GM23338 (cell line): ENCODE data around the gene CDKAL1. TPM values are rescaled to one million over a fixed set of nuclear protein-coding genes. Genes with fewer than 3 reads are reported as not detected.

Source experiments
- ATAC-seq: fragments of 200-7000 bp; cut with Tn5 transposase; 3 replicates; pipeline ENCODE4 v1.9.1; 2020
- DNase-seq: peaks from one replicate; pipeline ENCODE4 v3.0.0-alpha.2; 2015; ENCODE audit warnings: low spot score
- H2AFZ ChIP-seq: fragments of 200-600 bp; sonication (generic); 2 replicates; pipeline ENCODE4 v1.8.0; 2016; ENCODE audit warnings: antibody characterized with exemption, mild to moderate bottlenecking, moderate library complexity
- H3F3A ChIP-seq: fragments of 200-600 bp; sonication (generic); replicated peaks from 2 replicates; pipeline ENCODE4 v1.8.0; 2017; ENCODE audit warnings: antibody characterized with exemption, mixed run types, low read depth
- H3K27ac ChIP-seq: fragments of 200-600 bp; sonication (generic); 2 replicates; pipeline ENCODE4 v1.6.1; 2016; ENCODE audit warnings: low read depth
- H3K27me3 ChIP-seq: fragments of 200-600 bp; sonication (generic); 2 replicates; pipeline ENCODE4 v1.8.0; 2016; ENCODE audit warnings: mild to moderate bottlenecking, mixed run types, moderate library complexity; ENCODE audit not compliant: insufficient read depth
- H3K36me3 ChIP-seq: fragments of 200-600 bp; sonication (generic); 2 replicates; pipeline ENCODE4 v1.8.0; 2016; ENCODE audit warnings: mild to moderate bottlenecking; ENCODE audit not compliant: insufficient read depth
- H3K4me1 ChIP-seq: fragments of 200-600 bp; sonication (generic); 2 replicates; pipeline ENCODE4 v1.8.0; 2016; ENCODE audit warnings: mild to moderate bottlenecking, moderate library complexity; ENCODE audit not compliant: insufficient read depth
- H3K4me2 ChIP-seq: fragments of 200-600 bp; sonication (generic); 2 replicates; pipeline ENCODE4 v1.7.1; 2017; ENCODE audit warnings: mixed run types
- H3K4me3 ChIP-seq: fragments of 200-600 bp; sonication (generic); 2 replicates; pipeline ENCODE4 v1.6.1; 2016; ENCODE audit warnings: mixed run types
- H3K79me2 ChIP-seq: fragments of 200-600 bp; sonication (generic); replicated peaks from 2 replicates; pipeline ENCODE4 v1.8.0; 2017; ENCODE audit warnings: mild to moderate bottlenecking; ENCODE audit not compliant: insufficient read depth
- H3K9me2 ChIP-seq: fragments of 200-600 bp; sonication (generic); 2 replicates; pipeline ENCODE4 v1.8.0; 2017; ENCODE audit not compliant: insufficient read depth
- H4K20me1 ChIP-seq: fragments of 200-600 bp; sonication (generic); replicated peaks from 2 replicates; pipeline ENCODE4 v1.8.0; 2017; ENCODE audit warnings: mild to moderate bottlenecking; ENCODE audit not compliant: insufficient read depth
- H3K27ac Mint-ChIP-seq: 2 replicates; pipeline ENCODE4 v1.8.0; 2020; ENCODE audit warnings: inconsistent platforms, mild to moderate bottlenecking, moderate library complexity, mixed read lengths
- H3K27me3 Mint-ChIP-seq: 3 replicates; pipeline ENCODE4 v1.8.0; 2022; ENCODE audit warnings: low read depth, mild to moderate bottlenecking, moderate library complexity, mixed read lengths, inconsistent platforms; ENCODE audit not compliant: insufficient read depth, poor library complexity
- H3K36me3 Mint-ChIP-seq: 3 replicates; pipeline ENCODE4 v1.8.0; 2021; ENCODE audit warnings: low read depth, mild to moderate bottlenecking, inconsistent platforms, moderate library complexity, mixed read lengths
- H3K4me1 Mint-ChIP-seq: 3 replicates; pipeline ENCODE4 v1.8.0; 2020; ENCODE audit warnings: mild to moderate bottlenecking, inconsistent platforms, mixed read lengths
- H3K4me3 Mint-ChIP-seq: 3 replicates; pipeline ENCODE4 v1.8.0; 2021; ENCODE audit warnings: moderate library complexity, mild to moderate bottlenecking, inconsistent platforms, mixed read lengths
- H3K9me3 Mint-ChIP-seq: 3 replicates; pipeline ENCODE4 v1.8.0; 2020; ENCODE audit warnings: moderate library complexity, mild to moderate bottlenecking, inconsistent platforms, mixed read lengths
- CREB1 ChIP-seq: fragments of 250-450 bp; sonication (Bioruptor Pico); IDR thresholded peaks from 2 replicates; pipeline ENCODE4 v1.5.0; 2020; ENCODE audit warnings: low read depth, mild to moderate bottlenecking, moderate library complexity
- CTCF ChIP-seq, 2 experiments: fragments of 200-600 bp in 1 of 2; sonication (generic) in 1 of 2; conservative IDR thresholded peaks; 2 replicates each; pipeline versions ENCODE4 v1.5.1 to v1.6.1; 2016 to 2017; ENCODE audit warnings: antibody characterized with exemption in 2 of 2, low read depth in 2 of 2, mild to moderate bottlenecking in 2 of 2, moderate library complexity in 1 of 2
- EZH2 ChIP-seq: fragments of 200-600 bp; sonication (generic); IDR thresholded peaks from one replicate; pipeline ENCODE4 v1.8.0; 2017; ENCODE audit warnings: antibody characterized with exemption, mild to moderate bottlenecking, low read depth; ENCODE audit not compliant: unreplicated experiment
- EZH2phosphoT487 ChIP-seq: fragments of 200-600 bp; sonication (generic); IDR thresholded peaks from one replicate; pipeline ENCODE4 v1.8.1; 2018; ENCODE audit warnings: antibody characterized with exemption; ENCODE audit not compliant: unreplicated experiment
- JUNB ChIP-seq: IDR thresholded peaks from one replicate; pipeline ENCODE4 v1.6.1; 2016; ENCODE audit warnings: antibody characterized with exemption; ENCODE audit not compliant: unreplicated experiment
- NANOG ChIP-seq: IDR thresholded peaks from 2 replicates; pipeline ENCODE4 v1.6.1; 2016; ENCODE audit warnings: antibody characterized with exemption, borderline replicate concordance
- POLR2AphosphoS5 ChIP-seq: IDR thresholded peaks from 2 replicates; pipeline ENCODE4 v1.6.1; 2016; ENCODE audit warnings: antibody characterized with exemption, low read depth
- STAT1 ChIP-seq: IDR thresholded peaks from one replicate; pipeline ENCODE4 v1.6.1; 2016; ENCODE audit warnings: antibody characterized with exemption; ENCODE audit not compliant: unreplicated experiment
- ZNF114 ChIP-seq: fragments of 250-450 bp; sonication (Bioruptor Pico); IDR thresholded peaks from 2 replicates; pipeline ENCODE4 v1.5.0; 2020; ENCODE audit warnings: mild to moderate bottlenecking, moderate library complexity
- ZNF331 ChIP-seq: fragments of 250-450 bp; sonication (Bioruptor Pico); IDR thresholded peaks from 2 replicates; pipeline ENCODE4 v1.5.0; 2020; ENCODE audit warnings: low read depth, mild to moderate bottlenecking, moderate library complexity
- ZNF462 ChIP-seq: fragments of 250-450 bp; sonication (Bioruptor Pico); IDR thresholded peaks from 2 replicates; pipeline ENCODE4 v1.5.0; 2020; ENCODE audit warnings: mild to moderate bottlenecking, moderate library complexity
- polyA plus RNA-seq: library from polyadenylated mRNA; unstranded; fragments of >200 nt; fragmentation: Nextera tagmentation; extraction: Ambion mirVana; gene quantifications from 2 replicates; pipeline ENCODE4 v1.2.1, GENCODE V29; 2016
- total RNA-seq: library from RNA; depleted of rRNA; stranded (reverse); fragments of >200 nt; shearing (Covaris generic); gene quantifications from 2 replicates; pipeline ENCODE4 v1.2.3, GENCODE V29; 2014
- TF ChIP-seq, protein P1 (sequence below): IDR thresholded peaks from one replicate; pipeline ENCODE4 v1.6.1; 2018; ENCODE audit warnings: antibody characterized with exemption; ENCODE audit not compliant: unreplicated experiment
- TF ChIP-seq, protein P2 (sequence below): IDR thresholded peaks from 2 replicates; pipeline ENCODE4 v1.6.1; 2016; ENCODE audit warnings: antibody characterized with exemption

The CDKAL1 gene
- total and polyA plus RNA-seq, 2 experiments from 2014 or later = 17.8 to 35.0 TPM

- Histone ChIP-seq H4K20me1 (no peaks in the 10 kb centered on the region), H3K4me1 (no peaks in the 10 kb centered on the region), H3K4me2 (no peak overlapping the region), H3K4me3 (no peak overlapping the region), H3K79me2 (no peaks in the 10 kb centered on the region), H3K36me3 (no peaks in the 10 kb centered on the region), H3K27me3 (no peaks in the 10 kb centered on the region), H3K27ac (no peak overlapping the region), H3F3A (no peaks in the 10 kb centered on the region), H2AFZ (no peak overlapping the region), H3K9me2 (peaks cover 9% of the 10 kb centered on the region; the same call in 1 of the 2 replicates)
- TF ChIP-seq ZNF114 (CRISPR knock-in tag) (no peak), EZH2phosphoT487 (no peak), ZNF462 (CRISPR knock-in tag) (no peak), ZNF331 (no peak), STAT1 (no peak), EZH2 (no peak), CREB1 (CRISPR knock-in tag) (no peak), CTCF (conservative IDR thresholded peaks at IDR 0.05; ENCODE audit: low read depth in 2 of 2) (no peak), NANOG (no peak), JUNB (no peak), POLR2AphosphoS5 (no peak)
- TF ChIP-seq, protein P1, sequence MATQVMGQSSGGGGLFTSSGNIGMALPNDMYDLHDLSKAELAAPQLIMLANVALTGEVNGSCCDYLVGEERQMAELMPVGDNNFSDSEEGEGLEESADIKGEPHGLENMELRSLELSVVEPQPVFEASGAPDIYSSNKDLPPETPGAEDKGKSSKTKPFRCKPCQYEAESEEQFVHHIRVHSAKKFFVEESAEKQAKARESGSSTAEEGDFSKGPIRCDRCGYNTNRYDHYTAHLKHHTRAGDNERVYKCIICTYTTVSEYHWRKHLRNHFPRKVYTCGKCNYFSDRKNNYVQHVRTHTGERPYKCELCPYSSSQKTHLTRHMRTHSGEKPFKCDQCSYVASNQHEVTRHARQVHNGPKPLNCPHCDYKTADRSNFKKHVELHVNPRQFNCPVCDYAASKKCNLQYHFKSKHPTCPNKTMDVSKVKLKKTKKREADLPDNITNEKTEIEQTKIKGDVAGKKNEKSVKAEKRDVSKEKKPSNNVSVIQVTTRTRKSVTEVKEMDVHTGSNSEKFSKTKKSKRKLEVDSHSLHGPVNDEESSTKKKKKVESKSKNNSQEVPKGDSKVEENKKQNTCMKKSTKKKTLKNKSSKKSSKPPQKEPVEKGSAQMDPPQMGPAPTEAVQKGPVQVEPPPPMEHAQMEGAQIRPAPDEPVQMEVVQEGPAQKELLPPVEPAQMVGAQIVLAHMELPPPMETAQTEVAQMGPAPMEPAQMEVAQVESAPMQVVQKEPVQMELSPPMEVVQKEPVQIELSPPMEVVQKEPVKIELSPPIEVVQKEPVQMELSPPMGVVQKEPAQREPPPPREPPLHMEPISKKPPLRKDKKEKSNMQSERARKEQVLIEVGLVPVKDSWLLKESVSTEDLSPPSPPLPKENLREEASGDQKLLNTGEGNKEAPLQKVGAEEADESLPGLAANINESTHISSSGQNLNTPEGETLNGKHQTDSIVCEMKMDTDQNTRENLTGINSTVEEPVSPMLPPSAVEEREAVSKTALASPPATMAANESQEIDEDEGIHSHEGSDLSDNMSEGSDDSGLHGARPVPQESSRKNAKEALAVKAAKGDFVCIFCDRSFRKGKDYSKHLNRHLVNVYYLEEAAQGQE = no peak
- TF ChIP-seq, protein P2, sequence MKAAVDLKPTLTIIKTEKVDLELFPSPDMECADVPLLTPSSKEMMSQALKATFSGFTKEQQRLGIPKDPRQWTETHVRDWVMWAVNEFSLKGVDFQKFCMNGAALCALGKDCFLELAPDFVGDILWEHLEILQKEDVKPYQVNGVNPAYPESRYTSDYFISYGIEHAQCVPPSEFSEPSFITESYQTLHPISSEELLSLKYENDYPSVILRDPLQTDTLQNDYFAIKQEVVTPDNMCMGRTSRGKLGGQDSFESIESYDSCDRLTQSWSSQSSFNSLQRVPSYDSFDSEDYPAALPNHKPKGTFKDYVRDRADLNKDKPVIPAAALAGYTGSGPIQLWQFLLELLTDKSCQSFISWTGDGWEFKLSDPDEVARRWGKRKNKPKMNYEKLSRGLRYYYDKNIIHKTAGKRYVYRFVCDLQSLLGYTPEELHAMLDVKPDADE = no peak
- no peak for ATAC-seq
- no peak for DNase-seq
- Mint-ChIP-seq H3K27ac (no peak overlapping the region), H3K4me1 (peaks cover 4% of the 10 kb centered on the region; the same call in 2 of the 3 replicates), H3K36me3 (peaks cover 3% of the 10 kb centered on the region; the same call in 1 of the 3 replicates), H3K4me3 (no peak overlapping the region), H3K9me3 (peaks cover 3% of the 10 kb centered on the region; the same call in 1 of the 3 replicates), H3K27me3 (no peaks in the 10 kb centered on the region)
Measured at GRCh38 chr6:21262504-21262903, 728.2 kb downstream of the CDKAL1 start.
